ENCODE measurements around the gene CYP51A1. TPM values are rescaled to one million over a fixed set of nuclear protein-coding genes. Genes with fewer than 3 reads are reported as not detected.

Gene CYP51A1
- total RNA-seq, 2 experiments from 2014 or later = 53.4 to 84.0 TPM

DNA sequence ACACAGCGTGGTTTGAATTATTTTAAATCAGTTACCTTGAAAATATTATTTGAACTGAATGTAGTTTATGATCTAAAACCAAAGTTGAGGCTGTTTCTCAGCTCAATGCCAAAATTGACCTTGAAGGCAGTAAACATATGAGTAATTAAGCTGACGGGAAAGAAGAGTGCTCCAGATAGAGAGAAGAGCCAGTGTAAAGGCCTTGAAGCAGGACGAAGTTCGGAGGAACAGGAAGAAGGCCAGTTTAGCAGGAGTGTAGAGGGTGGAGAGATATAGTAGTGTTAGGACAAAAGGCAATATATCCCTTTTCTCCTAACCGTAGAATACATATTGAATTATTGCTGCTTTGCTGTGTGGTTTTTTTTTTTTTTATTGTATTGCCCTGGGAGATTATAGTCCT is 63.2 kb downstream of the CYP51A1 start:
- Histone ChIP-seq H3K4me2 (ENCODE audit: low read length) (no peak overlapping the region), H3K4me3 (ENCODE audit: low read depth, low read length, poor library complexity, severe bottlenecking) (no peak overlapping the region), H4K20me1 (ENCODE audit: insufficient read depth, low read length) (no peaks in the 10 kb centered on the region), H3K79me2 (ENCODE audit: insufficient read depth, low read depth, low read length) (no peaks in the 10 kb centered on the region), H3K9me3 (ENCODE audit: low read length) (no peaks in the 10 kb centered on the region), H3K4me1 (ENCODE audit: insufficient read depth, low read length, poor library complexity, severe bottlenecking) (no peaks in the 10 kb centered on the region), H2AFZ (ENCODE audit: low read length) (no peak overlapping the region), H3K9me2 (ENCODE audit: insufficient read depth, low read length) (no peaks in the 10 kb centered on the region), H3K27ac (ENCODE audit: low read depth, low read length, poor library complexity, severe bottlenecking) (no peak overlapping the region), H3K36me3 (ENCODE audit: insufficient read depth, low read length) (peaks cover 29% of the 10 kb centered on the region)
- no peak for DNase-seq (ENCODE audit: low spot score)
- CTCF ChIA-PET (ENCODE audit: unreplicated experiment) = no interaction called here
- POLR2A ChIA-PET = interaction anchor here (0.6 to 2.3 kb wide), 5 partner anchors 9 to 435 kb away, joined by 3 to 7 read pairs (median 4); no protein-coding TSS in a partner anchor
- no peak for TF ChIP-seq EZH2phosphoT487 (IDR thresholded peaks at IDR 0.05; ENCODE audit: borderline replicate concordance, low read depth, low read length)
- no peak for TF ChIP-seq CTCF (conservative IDR thresholded peaks at IDR 0.05; ENCODE audit: low read length)
- intact Hi-C loops (cut with micrococcal nuclease; ENCODE audit: unreplicated experiment) = no loop called here
- no TSS peak for BruUV-seq (replicated peaks)

GRCh38 chr7:92064438-92065029 is 69.7 kb downstream of the CYP51A1 start:
- Histone ChIP-seq H3K36me3 (ENCODE audit: insufficient read depth, low read length) (peaks cover 36% of the 10 kb centered on the region), H3K27ac (ENCODE audit: low read depth, low read length, poor library complexity, severe bottlenecking) (no peak overlapping the region), H3K4me3 (ENCODE audit: low read depth, low read length, poor library complexity, severe bottlenecking) (no peak overlapping the region), H2AFZ (ENCODE audit: low read length) (no peak overlapping the region), H3K4me2 (ENCODE audit: low read length) (no peak overlapping the region), H3K4me1 (ENCODE audit: insufficient read depth, low read length, poor library complexity, severe bottlenecking) (no peaks in the 10 kb centered on the region), H3K9me2 (ENCODE audit: insufficient read depth, low read length) (no peaks in the 10 kb centered on the region), H3K79me2 (ENCODE audit: insufficient read depth, low read depth, low read length) (no peaks in the 10 kb centered on the region), H4K20me1 (ENCODE audit: insufficient read depth, low read length) (no peaks in the 10 kb centered on the region), H3K9me3 (ENCODE audit: low read length) (no peaks in the 10 kb centered on the region)
- no TSS peak for BruUV-seq (replicated peaks)
- TF ChIP-seq CTCF (conservative IDR thresholded peaks at IDR 0.05; ENCODE audit: low read length) (no peak), EZH2phosphoT487 (IDR thresholded peaks at IDR 0.05; ENCODE audit: borderline replicate concordance, low read depth, low read length) (no peak)
- intact Hi-C loops (cut with micrococcal nuclease; ENCODE audit: unreplicated experiment) = no loop called here
- DNase-seq (ENCODE audit: low spot score) = no peak
- ChIA-PET CTCF (ENCODE audit: unreplicated experiment) (no interaction called here), POLR2A (interaction anchor here (0.8 kb wide), 1 partner anchor 175 kb away, joined by 7 read pairs; no protein-coding TSS in a partner anchor)

Other genes starting within 250 kb of the CYP51A1 start
- 32.6 and 48.7 TPM in 2 replicates for gene AKAP9, start 193.6 kb downstream of the CYP51A1 start, total RNA-seq (2014; rRNA removed; shearing (Covaris generic))
- gene AKAP9, start 193.6 kb downstream of the CYP51A1 start, total RNA-seq (2022) = 38.1 and 43.0 TPM in 2 replicates
- 0.28 TPM in 1 of 2 replicates, not detected in the other for gene LRRD1, start 44.7 kb upstream of the CYP51A1 start, total RNA-seq (2014; rRNA removed; shearing (Covaris generic))
- gene LRRD1, start 44.7 kb upstream of the CYP51A1 start, total RNA-seq (2022) = 0.13 and 0.42 TPM in 2 replicates
- gene KRIT1, start 111.4 kb upstream of the CYP51A1 start, total RNA-seq (2014; rRNA removed; shearing (Covaris generic)) = 35.7 and 50.0 TPM in 2 replicates
- 44.5 and 44.8 TPM in 2 replicates for gene KRIT1, start 111.4 kb upstream of the CYP51A1 start, total RNA-seq (2022)
- 15.4 and 25.3 TPM in 2 replicates for gene ANKIB1, start 111.5 kb upstream of the CYP51A1 start, total RNA-seq (2014; rRNA removed; shearing (Covaris generic))
- 42.3 and 51.6 TPM in 2 replicates for gene ANKIB1, start 111.5 kb upstream of the CYP51A1 start, total RNA-seq (2022)